ENCODE measurements around the gene RBFOX1.

The RBFOX1 gene

DNA sequence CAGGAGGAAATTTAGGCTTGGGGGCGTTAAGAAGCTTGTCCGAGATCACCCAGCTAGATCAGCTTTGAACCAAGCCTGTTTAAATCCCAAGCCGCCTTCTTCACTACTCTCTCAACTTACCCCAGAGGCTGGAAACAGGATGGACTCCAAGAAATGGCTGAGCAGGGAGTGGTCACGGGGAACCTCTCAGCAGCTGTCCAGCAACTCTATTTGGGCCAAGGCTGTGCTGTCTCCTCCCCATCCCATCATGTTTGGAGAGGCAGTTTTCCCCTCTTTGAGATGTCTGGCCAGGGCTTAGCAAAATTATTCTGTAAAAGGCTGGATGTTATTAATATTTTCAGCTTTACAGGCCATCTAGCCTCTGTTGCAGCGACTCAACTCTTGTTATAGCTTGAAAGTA, 305.7 kb downstream of the RBFOX1 start:
- no peak overlapping the region for H3K27ac ChIP-seq
- no peak for DNase-seq (ENCODE audit: low read depth, low spot score)

DNA sequence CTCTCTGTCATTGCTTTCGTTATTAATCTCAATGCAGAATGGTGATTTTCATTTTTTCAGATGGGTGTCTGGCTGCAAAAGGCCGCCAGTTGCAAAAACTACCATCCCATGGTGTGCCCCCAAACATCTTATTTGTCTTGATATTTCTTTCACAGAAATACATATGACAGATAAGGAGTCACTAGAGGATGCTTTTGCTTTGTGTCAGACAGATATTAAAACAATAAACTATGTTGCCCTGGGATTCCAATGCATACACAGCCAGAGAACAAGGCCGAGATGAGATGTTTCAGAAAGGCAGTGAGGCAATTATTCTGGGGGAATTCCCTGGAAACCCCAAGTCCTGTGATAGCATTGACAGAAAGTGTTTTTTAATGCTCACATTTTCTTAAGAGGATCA, 307.7 kb downstream of the RBFOX1 start:
- no peak for DNase-seq (ENCODE audit: low read depth, low spot score)
- no peak overlapping the region for H3K27ac ChIP-seq

DNA sequence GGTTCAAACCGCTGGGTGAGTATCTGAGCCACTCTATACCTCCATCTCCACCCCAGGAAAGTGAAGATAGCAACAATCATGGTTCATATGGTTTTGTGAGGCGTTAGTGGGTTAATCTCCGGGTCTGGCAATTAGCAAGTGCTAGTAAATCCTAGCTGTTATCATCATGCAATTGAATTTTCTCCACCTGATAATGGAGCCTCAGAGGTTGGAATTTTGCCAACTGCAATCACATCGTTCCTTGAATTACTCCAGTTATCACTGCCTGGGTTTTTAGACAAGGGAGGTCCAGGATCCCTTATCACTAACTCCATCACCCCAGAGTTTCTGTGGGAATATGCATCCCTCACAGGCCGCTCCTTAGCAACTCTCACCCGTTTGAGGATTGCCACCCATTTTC, 311.5 kb downstream of the RBFOX1 start:
- H3K27ac ChIP-seq = no peak overlapping the region
- no peak for DNase-seq (ENCODE audit: low read depth, low spot score)

DNA sequence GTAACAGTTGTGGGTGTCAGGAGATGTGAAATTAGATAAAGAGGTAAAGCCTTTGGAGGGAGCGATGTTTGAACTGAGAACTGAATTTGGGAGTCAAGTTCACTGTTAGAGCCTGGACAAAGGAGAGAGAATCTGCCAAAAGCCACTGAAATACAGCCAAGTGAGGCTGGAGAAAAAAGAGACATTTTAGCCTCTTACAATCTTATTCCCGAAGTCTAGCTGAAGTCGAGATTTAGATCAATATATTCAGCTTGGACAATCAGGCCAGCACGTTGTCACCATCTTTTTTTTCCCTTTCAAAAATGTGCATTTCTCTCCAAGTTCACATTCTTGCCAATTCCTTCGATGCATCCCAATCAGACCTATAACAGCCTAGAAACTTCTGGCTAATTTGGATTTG, 312.2 kb downstream of the RBFOX1 start:
- DNase-seq (ENCODE audit: low read depth, low spot score) = no peak
- H3K27ac ChIP-seq = no peak overlapping the region

DNA sequence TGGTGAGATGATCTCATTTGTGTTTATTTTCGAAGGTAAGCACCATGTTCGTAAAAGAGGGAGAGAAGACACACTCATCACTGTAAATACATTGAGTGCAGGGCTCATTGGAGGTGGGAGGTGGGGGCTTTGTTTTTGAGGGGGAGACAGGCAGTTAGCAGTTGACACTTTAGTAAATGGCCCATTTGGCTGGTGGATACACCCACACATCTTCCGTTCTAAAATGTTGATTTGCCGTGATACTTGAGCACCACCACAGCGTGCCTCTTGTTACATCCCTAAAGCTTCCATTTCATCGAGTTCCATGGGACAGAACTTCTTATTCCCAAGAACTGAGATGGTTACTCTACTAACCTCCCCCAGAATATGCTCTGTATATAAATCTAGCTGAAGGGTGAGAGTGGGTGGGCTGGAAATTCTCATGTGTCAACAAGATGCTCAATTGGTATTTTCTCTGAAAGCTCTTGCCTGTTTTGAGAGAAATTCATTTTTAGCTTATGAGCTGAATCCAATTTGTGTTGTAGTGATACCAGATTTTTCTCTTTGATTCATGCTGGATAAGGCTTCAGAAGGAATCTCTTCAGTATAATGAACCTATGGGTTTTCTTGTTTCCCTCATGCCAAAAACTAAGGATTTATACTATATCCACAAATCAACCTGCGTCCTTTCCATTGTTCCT, 314.3 kb downstream of the RBFOX1 start:
- DNase-seq (ENCODE audit: low read depth, low spot score) = no peak
- no peak overlapping the region for H3K27ac ChIP-seq

DNA sequence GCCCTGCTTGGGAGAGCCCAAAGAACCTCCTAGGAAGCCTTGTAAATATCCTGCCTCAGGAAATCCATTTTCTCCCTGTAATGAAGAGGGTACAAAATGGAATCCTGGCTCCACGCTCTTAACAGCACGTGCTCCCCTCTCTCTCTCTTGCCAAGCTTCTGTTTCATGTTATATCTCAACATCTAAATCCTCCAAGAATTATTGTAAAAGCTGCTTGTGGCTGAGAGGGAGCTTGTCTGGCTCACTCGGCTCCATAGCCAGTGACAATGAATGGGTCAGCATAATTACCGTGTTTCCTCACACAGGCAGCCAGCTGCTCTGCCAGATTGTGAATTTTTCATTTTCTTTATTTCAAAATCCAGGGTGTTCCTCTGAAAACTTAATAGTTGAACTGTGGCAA, 317.8 kb downstream of the RBFOX1 start:
- DNase-seq (ENCODE audit: low read depth, low spot score) = no peak
- H3K27ac ChIP-seq = no peak overlapping the region

DNA sequence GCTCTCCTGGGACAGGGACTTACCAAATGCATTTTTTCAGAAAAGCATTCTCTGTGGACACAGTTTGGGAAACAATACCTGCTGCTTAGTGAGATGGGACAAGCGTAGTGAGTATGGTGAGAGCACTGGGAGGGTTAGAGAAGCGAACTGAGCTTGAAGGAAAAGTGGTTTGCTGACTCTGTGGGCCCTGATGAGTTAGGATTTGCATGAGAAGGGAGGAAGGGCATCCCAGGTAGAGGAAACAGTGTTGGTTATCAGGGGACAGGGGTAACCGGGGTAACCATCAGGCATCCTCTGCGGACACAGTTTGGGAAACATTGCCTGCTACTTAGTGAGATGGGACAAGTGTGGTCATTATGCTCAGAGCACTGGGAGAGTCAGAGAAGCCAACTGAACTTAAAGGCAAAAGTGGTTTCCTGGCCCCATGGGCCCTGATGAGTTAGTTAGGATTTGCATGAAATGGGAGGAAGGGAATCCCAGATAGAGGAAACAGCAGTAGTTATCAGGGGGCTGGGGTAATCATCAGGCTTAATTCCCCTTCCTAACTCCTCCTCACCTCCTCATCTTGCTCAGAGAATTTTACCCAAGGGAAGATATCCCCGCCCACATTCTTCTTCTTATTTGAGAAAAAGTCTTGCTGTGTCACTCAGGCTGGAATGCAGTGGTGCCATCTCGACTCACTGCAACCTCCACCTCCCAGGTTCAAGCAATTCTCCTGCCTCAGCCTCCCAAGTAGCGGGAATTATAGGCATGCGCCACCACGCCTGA, 319.3 kb downstream of the RBFOX1 start:
- no peak for DNase-seq (ENCODE audit: low read depth, low spot score)
- H3K27ac ChIP-seq = no peak overlapping the region

DNA sequence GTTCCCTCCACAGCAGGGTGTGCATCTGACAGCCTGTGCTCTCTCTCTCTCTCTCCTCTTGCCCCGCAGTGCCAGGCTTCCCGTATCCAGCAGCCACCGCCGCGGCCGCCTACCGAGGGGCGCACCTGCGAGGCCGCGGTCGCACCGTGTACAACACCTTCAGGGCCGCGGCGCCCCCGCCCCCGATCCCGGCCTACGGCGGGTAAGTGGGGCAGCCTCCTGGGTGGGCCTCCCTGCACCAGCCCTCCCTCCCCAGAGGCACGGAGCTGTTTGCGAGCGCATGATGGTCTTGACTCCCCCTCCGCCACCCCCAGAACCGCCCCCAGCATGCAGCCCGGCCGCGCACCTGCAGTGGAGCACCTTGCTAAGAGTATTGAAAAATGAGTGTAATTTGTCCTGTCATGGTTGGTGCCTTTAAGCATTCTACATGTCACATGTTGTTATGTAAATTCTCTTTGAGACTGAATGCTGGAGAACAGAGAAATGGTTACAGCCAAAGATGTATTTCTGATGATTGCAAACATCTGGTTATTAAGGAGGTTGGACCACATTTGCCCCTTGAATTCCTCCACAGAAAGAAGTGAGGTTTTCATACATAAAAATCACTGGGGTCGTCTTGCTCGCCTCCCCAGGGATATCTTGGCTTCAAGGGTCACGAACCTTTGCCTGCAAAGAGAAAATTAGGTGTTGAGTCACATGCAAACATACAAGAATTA, 321.3 kb downstream of the RBFOX1 start:
- no peak for DNase-seq (ENCODE audit: low read depth, low spot score)

DNA sequence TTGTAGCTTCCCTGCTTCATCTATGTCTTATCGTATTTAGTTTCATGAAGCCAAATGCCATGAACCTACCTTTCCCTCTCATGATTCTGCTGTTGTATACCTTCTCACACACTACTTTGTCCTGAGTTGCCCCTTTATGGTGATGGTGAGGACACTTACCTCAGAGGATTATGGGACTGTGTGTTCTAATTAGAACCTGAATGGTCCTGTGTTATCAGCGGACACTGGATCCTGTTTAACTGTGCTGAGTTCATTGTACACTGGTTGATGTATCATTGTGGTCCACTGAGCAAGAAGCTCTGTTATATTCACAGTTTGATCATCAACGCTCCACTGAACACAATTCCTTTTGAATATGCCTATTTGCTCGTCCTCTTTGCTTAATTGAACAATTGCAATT, 343.0 kb downstream of the RBFOX1 start:
- DNase-seq (ENCODE audit: low read depth, low spot score) = no peak
- no peak overlapping the region for H3K27ac ChIP-seq

More for the DNA sequence above, 321.3 kb downstream of the RBFOX1 start:
- no peak overlapping the region for H3K27ac ChIP-seq

DNA sequence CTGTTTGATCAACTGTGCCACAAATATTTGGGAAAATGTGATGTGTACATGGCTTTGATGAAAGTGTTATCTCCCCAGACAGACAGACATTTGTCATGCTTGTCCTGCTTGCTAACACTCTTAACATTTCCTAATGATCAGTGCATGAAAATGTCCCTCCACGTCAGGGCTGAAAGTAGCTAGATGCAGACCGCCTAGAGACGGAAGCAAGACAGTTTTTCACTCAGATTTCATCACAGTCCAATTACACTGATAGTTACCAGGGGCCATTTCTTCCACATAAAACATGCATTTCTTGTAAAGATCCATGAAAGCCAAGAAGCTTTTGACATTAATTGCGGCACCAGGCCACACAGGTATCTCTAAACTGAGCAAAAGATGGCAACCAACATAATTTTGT, 347.7 kb downstream of the RBFOX1 start:
- DNase-seq (ENCODE audit: low read depth, low spot score) = no peak
- no peak overlapping the region for H3K27ac ChIP-seq

DNA sequence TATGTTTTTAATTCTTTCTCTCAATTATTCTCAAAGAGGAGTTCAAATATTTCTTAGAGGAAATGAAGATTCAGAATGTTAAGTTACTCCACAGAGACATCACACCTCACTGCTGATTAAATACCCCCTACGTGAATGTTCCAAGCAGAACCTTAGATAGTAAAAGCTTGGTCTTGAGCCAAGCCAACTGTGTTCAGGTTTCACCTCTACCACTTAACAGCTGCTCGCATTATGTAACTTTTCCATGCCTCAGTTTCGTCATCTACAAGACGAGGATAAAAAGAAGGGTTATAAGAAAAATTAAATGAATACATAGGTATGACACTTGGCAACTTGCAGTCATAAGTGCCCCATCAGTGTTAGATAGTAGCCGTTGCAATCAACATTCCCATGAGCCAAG, 356.2 kb downstream of the RBFOX1 start:
- no peak for DNase-seq (ENCODE audit: low read depth, low spot score)
- H3K27ac ChIP-seq = no peak overlapping the region

DNA sequence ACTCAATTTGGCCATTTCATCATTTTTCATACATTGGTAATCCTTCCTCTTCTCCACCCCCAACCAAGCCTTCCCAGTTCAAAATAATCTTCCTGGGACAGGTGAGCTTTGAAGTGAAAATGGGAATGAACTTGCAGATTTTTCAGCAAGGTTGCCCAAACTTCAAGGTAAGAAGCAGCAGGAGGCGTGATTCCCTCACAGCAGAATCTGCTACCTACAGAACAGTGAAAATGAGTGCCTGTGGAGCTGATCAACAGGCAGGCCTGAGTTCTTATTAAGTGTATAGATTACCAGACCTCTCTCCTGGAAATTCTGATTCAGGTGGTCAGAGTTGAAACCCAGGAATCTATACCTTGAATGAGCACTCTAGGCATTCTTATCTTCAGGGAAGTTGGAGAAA, 356.6 kb downstream of the RBFOX1 start:
- DNase-seq (ENCODE audit: low read depth, low spot score) = no peak
- H3K27ac ChIP-seq = no peak overlapping the region

DNA sequence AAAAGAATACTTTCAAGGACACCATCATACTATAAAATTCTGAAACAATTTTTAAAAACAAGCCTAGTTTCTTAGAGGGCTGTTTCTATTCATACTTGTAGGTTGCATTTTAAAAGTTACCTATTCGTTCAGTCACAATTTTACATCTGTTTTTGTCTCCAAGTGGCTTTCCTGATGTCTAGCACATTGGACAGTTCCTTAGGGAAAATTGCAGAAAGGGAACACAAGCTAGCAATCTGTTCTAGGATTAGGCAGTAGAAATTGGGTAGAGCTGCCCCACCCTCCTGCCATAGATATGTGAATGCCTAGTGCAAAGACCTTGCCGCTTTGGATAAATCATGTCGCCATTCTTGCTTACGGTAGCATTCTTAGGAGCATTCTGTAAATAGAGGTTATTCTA, 358.9 kb downstream of the RBFOX1 start:
- no peak overlapping the region for H3K27ac ChIP-seq
- DNase-seq (ENCODE audit: low read depth, low spot score) = no peak

DNA sequence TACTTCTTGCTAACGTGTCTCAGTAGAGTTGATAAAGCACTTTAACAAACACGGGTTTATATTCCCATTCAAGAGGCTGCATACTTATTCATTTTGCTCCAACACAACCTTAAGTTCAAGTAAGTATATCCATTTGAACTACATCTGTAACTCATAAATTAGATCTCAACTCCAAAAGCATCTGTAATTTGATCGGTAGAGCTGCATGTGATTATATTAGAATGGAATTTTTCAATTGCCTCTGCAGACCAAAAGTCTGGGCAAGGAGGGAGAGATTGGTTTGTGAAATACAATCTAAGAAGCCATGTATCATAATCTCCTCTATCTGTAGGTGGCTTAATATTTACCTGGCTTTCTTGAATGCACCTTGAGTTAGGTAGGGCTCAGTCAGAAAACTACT, 371.0 kb downstream of the RBFOX1 start:
- H3K27ac ChIP-seq = no peak overlapping the region
- no peak for DNase-seq (ENCODE audit: low read depth, low spot score)

DNA sequence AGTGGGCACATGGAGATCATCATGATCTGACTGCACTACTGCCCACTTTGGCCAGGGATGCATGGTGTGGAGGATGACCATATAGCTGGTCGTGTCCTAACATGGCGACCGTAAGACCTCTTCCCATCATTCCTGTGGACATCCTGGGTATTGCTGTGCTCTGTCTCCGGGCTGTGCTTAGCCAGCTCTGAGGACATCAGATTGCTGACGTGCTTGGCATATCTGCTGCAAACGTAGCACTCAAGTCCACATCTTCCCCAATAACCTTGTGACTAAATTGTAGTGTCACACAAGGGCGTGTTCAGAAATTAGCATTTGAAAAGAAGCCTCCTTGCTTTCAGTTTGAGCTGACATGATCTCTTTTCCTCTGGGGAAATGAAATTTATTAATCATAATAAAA, 373.2 kb downstream of the RBFOX1 start:
- H3K27ac ChIP-seq = no peak overlapping the region
- DNase-seq (ENCODE audit: low read depth, low spot score) = no peak

DNA sequence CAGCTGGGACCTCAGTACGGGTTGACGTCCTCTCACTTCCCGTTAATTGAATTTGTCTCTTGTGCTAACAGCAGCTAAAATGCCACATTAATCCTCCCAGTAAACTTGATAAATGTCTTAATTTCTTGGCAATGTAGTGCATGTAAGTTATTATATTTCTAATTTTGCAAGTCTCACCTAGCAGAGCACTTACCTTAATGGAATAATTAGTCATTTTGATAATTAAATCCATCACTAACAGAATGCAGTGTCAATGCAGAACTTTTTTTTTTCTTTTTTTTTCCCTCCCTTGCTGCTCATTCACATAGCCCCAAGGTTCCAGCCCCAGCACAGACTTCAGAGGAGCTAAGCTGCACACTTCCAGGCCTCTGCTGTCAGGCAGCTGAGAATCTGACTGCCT, 376.5 kb downstream of the RBFOX1 start:
- no peak overlapping the region for H3K27ac ChIP-seq
- no peak for DNase-seq (ENCODE audit: low read depth, low spot score)

DNA sequence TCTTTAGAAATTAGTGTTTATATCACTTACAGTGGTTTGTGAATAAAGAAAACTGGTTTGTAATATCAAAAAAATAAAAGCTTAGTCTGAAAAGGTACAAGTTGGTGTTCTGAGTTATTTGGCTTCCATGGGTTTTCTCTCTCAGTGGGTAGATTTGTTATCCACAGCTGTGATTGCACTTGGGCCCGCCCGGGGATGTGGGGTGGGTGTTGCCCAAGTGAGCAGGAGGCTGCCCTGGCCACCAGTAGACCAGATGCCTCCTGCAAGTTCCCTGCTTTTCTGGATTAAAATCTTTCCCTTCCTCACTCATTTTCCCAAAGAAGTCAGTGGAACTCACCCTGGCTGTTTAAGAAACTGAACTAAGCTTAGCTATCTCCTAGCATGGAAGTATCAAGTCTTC, 380.6 kb downstream of the RBFOX1 start:
- no peak overlapping the region for H3K27ac ChIP-seq
- no peak for DNase-seq (ENCODE audit: low read depth, low spot score)

DNA sequence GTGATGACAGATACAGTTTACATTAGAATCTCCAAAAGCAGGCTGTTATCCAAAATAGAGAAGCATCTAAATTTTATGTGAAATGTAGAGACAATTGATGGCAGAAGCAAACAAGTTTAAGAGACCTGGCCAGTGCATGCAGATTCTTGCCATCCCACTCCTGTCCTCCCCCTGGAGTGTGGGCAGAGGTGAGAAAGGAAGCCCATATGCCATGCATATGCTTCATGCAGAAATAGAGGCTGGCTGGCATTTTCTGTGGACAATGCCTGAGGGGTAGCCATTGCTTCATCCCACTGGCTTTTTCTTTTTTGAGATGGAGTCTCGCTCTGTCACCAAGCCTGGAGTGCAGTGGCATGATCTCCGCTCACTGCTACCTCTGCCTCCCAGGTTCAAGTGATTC, 382.1 kb downstream of the RBFOX1 start:
- DNase-seq (ENCODE audit: low read depth, low spot score) = no peak
- no peak overlapping the region for H3K27ac ChIP-seq

DNA sequence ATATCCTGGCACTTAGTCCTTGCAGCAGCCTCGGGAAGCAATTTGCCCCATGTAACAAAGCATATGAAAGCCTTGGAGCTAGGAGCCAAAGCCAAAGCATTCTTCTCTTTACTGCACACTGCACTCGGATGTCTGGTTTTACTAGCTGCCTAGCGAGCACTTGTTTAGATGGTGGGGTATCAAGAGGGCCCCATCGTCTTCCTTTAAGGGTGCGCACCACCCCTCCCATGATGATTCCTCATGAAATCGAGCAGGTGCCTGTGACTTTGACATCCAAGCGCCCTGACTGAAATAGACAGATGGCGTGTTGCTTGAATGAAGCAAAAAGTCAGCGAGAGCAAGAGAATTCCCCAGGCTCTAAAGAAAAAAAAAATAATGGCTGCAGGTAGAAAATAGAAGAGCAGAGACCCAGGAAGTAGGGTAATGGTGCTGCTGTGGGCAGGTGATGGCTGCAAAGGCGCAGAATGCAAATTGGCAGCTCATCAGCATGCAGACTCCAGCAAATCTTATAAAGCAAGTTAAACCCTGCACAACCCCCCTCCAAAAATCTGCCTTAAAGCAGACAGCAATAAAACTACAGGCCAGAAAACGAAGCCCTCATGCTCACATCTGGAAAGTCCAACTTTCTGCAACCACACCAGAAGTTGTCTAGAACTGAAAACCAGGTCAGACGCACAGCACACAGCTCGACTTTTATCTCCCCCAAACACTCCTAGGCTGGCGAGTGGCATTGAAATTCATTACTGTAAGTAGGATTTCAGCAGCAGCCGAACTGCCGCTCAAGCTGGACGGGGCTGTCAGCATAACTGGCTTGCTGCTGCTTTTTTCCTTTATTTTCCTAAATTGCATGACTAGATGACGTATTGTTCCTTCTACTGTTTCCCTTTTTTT, 384.3 kb downstream of the RBFOX1 start:
- no peak for DNase-seq (ENCODE audit: low read depth, low spot score)
- no peak overlapping the region for H3K27ac ChIP-seq

DNA sequence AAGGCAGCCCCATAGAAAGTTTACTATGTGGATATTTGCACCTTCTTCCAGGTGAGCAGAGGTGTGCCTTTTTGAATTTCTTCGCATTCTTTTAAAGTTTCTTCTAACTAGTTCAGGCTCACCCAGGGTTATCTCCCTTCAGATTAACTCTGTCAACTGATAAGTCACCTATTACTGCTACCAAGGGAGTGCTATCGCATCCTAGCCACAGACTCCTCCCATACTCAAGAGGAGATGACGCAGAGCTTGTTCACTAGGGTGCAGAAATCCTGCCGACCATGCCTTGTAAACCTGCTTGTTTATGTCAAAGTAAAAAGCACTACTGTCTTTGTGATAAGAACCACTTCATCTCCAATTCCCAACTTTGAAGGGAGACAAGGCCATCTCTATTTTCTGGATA, 390.1 kb downstream of the RBFOX1 start:
- H3K27ac ChIP-seq = no peak overlapping the region
- DNase-seq (ENCODE audit: low read depth, low spot score) = no peak

DNA sequence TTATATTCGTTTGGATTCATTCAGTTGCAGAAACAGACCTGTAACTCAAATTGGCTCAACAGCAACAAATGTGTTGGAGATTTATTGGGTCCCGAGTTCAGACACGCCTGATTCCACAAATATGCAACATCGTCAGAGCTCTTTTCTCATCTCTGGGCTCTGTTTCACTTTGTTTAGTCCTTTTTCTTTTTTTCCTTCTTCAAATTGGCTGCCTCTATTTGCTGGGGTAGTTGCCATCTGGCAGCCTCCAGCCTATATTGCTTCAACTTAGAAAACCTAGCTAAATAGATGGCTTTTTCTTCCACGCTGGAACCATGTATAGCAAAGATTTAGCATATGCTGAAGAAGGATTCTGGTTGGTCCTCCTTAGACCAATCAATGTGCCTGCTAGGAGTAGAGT, 398.5 kb downstream of the RBFOX1 start:
- no peak for DNase-seq (ENCODE audit: low read depth, low spot score)

More for the DNA sequence above, 398.5 kb downstream of the RBFOX1 start:
- no peak overlapping the region for H3K27ac ChIP-seq

All from epithelial cell of prostate (primary cell).